ENCODE measurements around the gene BTRC.

DNA sequence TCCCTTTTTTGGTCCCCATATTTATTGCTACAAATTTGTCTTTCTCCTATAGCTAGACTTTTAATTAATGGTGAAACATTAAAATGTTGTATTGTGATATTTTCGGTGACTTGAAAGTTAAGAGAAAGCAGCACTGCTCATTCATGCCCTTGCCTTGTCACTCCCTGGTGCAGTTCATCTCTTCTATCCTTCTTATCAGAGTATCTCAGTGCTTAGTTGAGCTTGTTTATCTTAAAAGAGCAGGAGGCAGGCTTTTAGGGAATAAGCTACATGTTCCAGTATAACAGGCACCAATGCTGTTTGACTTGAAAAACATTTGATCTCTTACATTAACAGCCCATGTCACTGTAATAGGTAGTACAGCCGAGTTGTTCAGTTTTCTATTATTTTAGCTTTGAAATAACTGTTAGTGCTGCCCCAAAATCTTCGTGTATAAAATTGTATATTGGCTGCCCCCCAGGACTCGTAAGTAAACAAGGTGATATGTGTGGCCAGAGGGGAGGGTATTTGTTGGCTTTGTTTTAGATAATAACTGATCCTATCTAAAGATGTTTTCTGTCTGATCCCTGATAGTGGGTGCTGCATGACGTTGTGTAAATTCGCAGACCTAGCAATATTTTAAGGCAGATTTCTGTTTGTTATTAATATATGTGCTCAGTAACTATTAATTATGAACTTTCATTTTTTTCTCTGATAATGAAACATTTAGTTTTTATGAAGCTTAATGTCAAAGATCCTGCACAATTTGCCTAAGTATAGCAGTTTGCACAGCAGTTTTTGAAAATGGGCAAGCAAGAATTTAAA is 96.5 kb downstream of the BTRC start:
- TF ChIP-seq CHD4 (IDR thresholded peaks at IDR 0.05; ENCODE audit: borderline replicate concordance) (no peak), SREBF2 (IDR thresholded peaks at IDR 0.05) (no peak)

All from A549 (cell line).